Ovary (tissue), 9 donors: Measurements from ENCODE around the gene MZT1. TPM values are rescaled to one million over a fixed set of nuclear protein-coding genes. Genes with fewer than 3 reads are reported as not detected.

ENCODE experiments used
- DNase-seq, 5 donors: peaks; one replicate each; pipeline ENCODE4 v3.0.0-alpha.2; 2019 to 2020
- H3K27ac ChIP-seq, 2 donors: fragments of 200-600 bp; one replicate each; pipeline versions ENCODE4 v1.5.1 to v1.8.0; 2019 to 2022
- H3K27me3 ChIP-seq: fragments of 200-600 bp; one replicate; pipeline ENCODE4 v1.8.0; 2022
- H3K36me3 ChIP-seq: fragments of 200-600 bp; sonication (generic); one replicate; pipeline ENCODE4 v1.5.1; 2019
- H3K4me1 ChIP-seq: one replicate; pipeline ENCODE4 v1.8.1; 2013; ENCODE audit warnings: mild to moderate bottlenecking, moderate library complexity; ENCODE audit not compliant: insufficient read depth
- H3K4me3 ChIP-seq: fragments of 200-600 bp; sonication (generic); one replicate; pipeline ENCODE4 v1.5.1; 2017
- H3K9me3 ChIP-seq, 2 donors: fragments of 200-600 bp in 1 of 2; sonication (generic) in 1 of 2; one replicate each; pipeline versions ENCODE4 v1.5.1 to v1.8.1; 2013 to 2019; ENCODE audit warnings: mild to moderate bottlenecking in 1 of 2, moderate library complexity in 1 of 2
- EP300 ChIP-seq: sonication (generic); formaldehyde crosslinking; IDR thresholded peaks from one replicate; pipeline ENCODE4 v1.6.1; 2017; ENCODE audit warnings: antibody characterized with exemption
- POLR2A ChIP-seq: fragments of 450-650 bp; IDR thresholded peaks from one replicate; pipeline ENCODE4 v1.6.1; 2017; ENCODE audit warnings: antibody characterized with exemption, mild to moderate bottlenecking, moderate library complexity
- WGBS, 3 donors: extraction: QIAGEN DNeasy Blood & Tissue Kit in 1 of 3; methylation state at CpG; one replicate each; pipeline versions ENCODE4 v1.1.5 to v1.1.7; 2013 to 2017; 5-methylcytosine and 5-hydroxymethylcytosine counted together
- intact Hi-C, 4 donors: fragments of 100-400 bp; cut with DNase I; formaldehyde crosslinking; loops; one replicate each; pipeline versions ENCODE4 v1.11.0 to v1.15.1; 2022 to 2023
- polyA plus RNA-seq, 2 donors: library from polyadenylated mRNA; stranded (reverse); fragments of 200-250 nt in 1 of 2; fragments of 350-450 nt in 1 of 2; fragmentation: Illumina TruSeq in 1 of 2; extraction: RNeasy Lipid Tissue Mini Kit (QIAGEN cat#74804) in 1 of 2; gene quantifications; one replicate each; pipeline ENCODE4 v1.2.3, GENCODE V29; 2013 to 2014
- total RNA-seq, 7 donors: library from RNA; depleted of rRNA in 2 of 7; stranded (reverse); fragments of >200 nt in 2 of 7; fragmentation: NEBNext Ultra II Directional in 3 of 7; extraction: Animal tissue kit (Norgen Biotek cat#: 25700) in 3 of 7; gene quantifications; one replicate each; pipeline versions ENCODE4 v1.1.0 to v1.2.4, GENCODE V29; 2016 to 2023
- TF ChIP-seq, protein P1 (sequence below), 3 donors: fragments of 450-650 bp in 2 of 3; fragments of 200-600 bp in 1 of 3; IDR thresholded peaks; one replicate each; pipeline versions ENCODE4 v1.5.1 to v1.8.0; 2016 to 2022; ENCODE audit warnings: antibody characterized with exemption in 3 of 3, mild to moderate bottlenecking in 1 of 3
- donor health status: DM: no; HTN: no; CAD: no; lungs with moderate emphysema.
- donor health status: DM: no; HTN: no; CAD: no.
- donor health status: Bipolar disorder and iron deficiency.
- donor health status: DM: yes; HTN: yes; CAD: no.
- donor health status: DM: no; HTN: no; CAD: no.
- donor health status: DM: yes; HTN: yes; CAD: no.

Gene MZT1
- total and polyA plus RNA-seq, 9 donors, result 4.2 to 7.3 (median 6.2) TPM

DNA sequence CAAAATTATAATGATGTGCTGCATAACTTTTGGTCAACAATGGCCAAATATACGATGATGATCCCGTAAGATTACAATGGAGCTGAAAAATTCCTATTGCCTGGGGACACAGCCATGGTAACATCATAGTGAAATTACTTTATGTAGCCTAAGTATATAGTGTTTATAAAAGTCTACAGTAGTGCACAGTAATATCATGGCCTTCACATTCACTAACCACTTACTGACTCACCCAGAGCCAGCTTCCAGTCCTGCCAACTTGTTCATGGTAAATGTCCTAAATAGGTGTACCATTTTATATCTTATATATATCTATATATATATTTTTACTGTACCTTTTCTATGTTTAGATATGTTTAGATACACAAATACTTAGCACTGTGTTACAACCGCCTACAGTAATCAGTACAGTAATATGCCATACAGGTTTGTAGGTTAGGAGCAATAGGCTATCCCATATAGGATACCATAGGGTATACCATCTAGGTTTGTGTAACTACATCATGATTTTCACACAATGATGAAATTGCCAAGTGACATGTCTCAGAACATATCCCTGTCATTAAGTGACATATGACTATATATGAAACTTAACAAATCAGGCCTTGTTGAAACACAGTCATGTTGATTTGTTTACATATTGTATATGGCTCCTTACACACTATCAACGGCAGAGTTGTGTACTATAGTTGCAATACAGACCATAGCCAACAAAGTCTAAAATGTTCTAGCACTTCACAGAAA is 30.5 kb upstream of the MZT1 start:
- no peak for TF ChIP-seq POLR2A
- TF ChIP-seq EP300, result no peak
- TF ChIP-seq, protein P1, sequence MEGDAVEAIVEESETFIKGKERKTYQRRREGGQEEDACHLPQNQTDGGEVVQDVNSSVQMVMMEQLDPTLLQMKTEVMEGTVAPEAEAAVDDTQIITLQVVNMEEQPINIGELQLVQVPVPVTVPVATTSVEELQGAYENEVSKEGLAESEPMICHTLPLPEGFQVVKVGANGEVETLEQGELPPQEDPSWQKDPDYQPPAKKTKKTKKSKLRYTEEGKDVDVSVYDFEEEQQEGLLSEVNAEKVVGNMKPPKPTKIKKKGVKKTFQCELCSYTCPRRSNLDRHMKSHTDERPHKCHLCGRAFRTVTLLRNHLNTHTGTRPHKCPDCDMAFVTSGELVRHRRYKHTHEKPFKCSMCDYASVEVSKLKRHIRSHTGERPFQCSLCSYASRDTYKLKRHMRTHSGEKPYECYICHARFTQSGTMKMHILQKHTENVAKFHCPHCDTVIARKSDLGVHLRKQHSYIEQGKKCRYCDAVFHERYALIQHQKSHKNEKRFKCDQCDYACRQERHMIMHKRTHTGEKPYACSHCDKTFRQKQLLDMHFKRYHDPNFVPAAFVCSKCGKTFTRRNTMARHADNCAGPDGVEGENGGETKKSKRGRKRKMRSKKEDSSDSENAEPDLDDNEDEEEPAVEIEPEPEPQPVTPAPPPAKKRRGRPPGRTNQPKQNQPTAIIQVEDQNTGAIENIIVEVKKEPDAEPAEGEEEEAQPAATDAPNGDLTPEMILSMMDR (IDR thresholded peaks at IDR 0.05), result no peak
- Histone ChIP-seq H3K4me3 (no peak overlapping the region), H3K36me3 (no peaks in the 10 kb centered on the region), H3K27ac (no peak overlapping the region), H3K27me3 (no peaks in the 10 kb centered on the region), H3K4me1 (no peaks in the 10 kb centered on the region), H3K9me3 (no peaks in the 10 kb centered on the region)
- intact Hi-C loops, result no loop called here
- WGBS, 3 donors, result 69 to 73% (median 72%) methylated on average over 4 of the region's 4 CpGs
- no peak for DNase-seq

DNA sequence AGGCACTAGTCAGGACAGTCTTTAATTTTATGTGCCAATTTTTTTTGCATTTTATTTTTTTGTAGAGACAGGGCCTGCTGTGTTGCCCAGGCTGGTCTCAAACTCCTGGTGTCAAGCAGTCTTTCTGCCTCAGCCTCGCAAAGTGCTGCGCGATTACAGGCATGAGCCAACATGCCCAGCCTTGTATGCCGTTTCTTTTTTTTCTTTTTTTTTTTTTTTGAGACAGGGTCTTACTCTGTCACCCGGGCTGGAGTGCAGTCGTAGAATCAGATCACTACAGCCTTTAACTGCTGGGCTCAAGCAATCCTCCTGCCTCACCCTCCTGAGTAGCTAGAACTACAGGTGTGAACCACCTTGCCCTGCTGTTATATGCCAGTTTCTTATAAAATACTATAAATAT is 26.7 kb upstream of the MZT1 start:
- Histone ChIP-seq H3K4me1 (no peaks in the 10 kb centered on the region), H3K27me3 (no peaks in the 10 kb centered on the region), H3K9me3 (no peaks in the 10 kb centered on the region), H3K36me3 (no peaks in the 10 kb centered on the region), H3K27ac (no peak overlapping the region), H3K4me3 (no peak overlapping the region)
- TF ChIP-seq POLR2A (no peak), EP300 (no peak)
- TF ChIP-seq, protein P1 (IDR thresholded peaks at IDR 0.05), result no peak
- intact Hi-C loops, result no loop called here
- no peak for DNase-seq
- 92 to 93% (median 92%) methylated on average over 6 of the region's 6 CpGs for WGBS, 3 donors

DNA sequence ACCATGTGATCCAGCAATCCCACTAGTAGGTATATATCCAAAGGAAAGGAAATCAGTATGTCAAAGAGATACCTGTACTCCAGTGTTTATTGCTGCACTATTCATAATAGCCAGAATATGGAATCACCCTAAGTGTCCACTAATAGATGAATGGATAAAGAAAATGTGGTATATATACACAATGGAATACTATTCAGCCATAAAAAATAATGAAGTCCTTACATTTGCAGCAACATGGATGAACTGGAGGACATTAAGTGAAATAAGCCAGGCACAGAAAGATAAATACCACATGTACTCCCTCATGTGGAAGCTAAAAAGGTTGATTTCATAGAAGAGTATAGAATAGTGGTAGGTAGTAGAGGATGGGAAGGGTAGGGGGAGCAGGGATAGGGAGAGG is 23.8 kb upstream of the MZT1 start:
- Histone ChIP-seq H3K36me3 (no peaks in the 10 kb centered on the region), H3K27me3 (no peaks in the 10 kb centered on the region), H3K4me3 (no peak overlapping the region), H3K9me3 (no peaks in the 10 kb centered on the region), H3K4me1 (no peaks in the 10 kb centered on the region), H3K27ac (no peak overlapping the region)
- DNase-seq, result no peak
- TF ChIP-seq POLR2A (no peak), EP300 (no peak)
- TF ChIP-seq, protein P1 (IDR thresholded peaks at IDR 0.05), result no peak
- intact Hi-C loops, result no loop called here

DNA sequence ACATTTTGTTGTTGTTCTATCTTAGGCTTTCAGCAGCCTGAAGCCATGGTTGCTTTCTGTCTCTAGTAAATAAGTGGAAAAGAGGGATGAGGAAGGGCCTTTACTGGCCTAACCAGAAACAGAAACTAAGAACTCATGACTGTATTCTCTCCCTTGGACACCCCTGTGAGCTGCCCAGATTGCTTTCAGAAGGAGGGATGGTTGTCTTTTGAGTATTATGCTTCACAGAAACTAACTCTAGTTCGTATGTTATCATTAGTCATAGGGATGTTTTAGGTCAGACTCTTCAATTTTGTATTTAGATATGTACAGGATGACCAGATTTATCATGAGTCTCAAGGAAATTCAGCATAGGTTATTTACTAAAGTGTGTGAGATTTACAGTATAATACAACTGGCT is 17.8 kb upstream of the MZT1 start:
- H3K4me3 ChIP-seq, result no peak overlapping the region
- intact Hi-C loops, result no loop called here
- H3K27ac ChIP-seq, result no peak overlapping the region
- DNase-seq, result no peak
- 31 to 79% (median 47%) methylated on average over 1 of the region's 1 CpG for WGBS, 3 donors
- H3K36me3 ChIP-seq, result no peaks in the 10 kb centered on the region
- TF ChIP-seq POLR2A, result no peak
- TF ChIP-seq, protein P1 (IDR thresholded peaks at IDR 0.05), result no peak
- no peak for TF ChIP-seq EP300
- no peaks in the 10 kb centered on the region for H3K4me1 ChIP-seq
- no peaks in the 10 kb centered on the region for H3K9me3 ChIP-seq
- no peaks in the 10 kb centered on the region for H3K27me3 ChIP-seq
